Activated effector memory CD4-positive, alpha-beta T cell treated with anti-CD3 and anti-CD28 coated beads, Interleukin-2, amount 50 U/mL, for 16 hours (primary cell): ENCODE data around the gene TNFRSF1A.

ENCODE experiments used
- DNase-seq: peaks from one replicate; pipeline ENCODE4 v3.0.0-alpha.2; 2020

TNFRSF1A gene

GRCh38 chr12:6341417-6342139 lies at the start of gene TNFRSF1A:
TNFRSF1A (minus strand) TSS chr12:6342076; CDS start chr12:6341814, 262 bp downstream.
- DNase-seq = peak; percentile 79

DNA sequence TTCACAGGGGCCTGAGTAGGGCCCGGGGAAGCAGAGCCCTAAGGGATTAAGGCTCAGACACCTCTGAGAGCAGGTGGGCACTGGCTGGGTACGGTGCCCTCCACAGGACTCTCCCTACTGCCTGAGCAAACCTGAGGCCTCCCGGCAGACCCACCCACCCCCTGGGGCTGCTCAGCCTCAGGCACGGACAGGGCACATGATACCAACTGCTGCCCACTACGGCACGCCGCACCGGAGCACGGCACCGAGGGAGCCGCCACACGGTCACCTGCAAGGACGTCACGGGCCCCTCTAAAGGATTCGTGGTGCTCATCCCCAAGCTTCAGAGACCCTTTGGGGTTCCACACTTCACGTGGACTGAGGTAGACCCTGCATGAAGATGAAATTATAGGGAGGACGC lies 49.1 kb upstream of the TNFRSF1A start:
- DNase-seq = no peak

GRCh38 chr12:6390084-6390799 lies 48.4 kb upstream of the TNFRSF1A start:
- no peak for DNase-seq

GRCh38 chr12:6387541-6387940 lies 45.7 kb upstream of the TNFRSF1A start:
- DNase-seq = no peak

DNA sequence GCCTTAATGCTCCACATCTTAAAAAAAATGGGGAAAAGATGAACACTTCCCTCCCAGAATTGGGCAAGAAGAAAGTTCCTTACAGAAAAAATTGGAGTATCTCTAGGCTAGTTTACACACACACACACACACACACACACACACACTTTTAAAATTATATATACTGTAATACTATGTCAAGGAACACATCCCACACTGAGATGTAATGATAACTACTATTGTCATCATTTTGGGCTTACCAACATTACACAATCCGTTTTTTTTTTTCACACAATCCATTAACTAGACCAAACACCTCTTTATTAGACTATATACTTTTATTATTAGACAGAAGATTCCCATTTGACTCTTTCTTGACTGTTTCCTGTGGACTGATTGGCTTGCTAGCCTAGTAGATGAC lies 44.6 kb upstream of the TNFRSF1A start:
- no peak for DNase-seq

- no peak for DNase-seq
Measured at GRCh38 chr12:6386038-6386437, 44.2 kb upstream of the TNFRSF1A start.

GRCh38 chr12:6384499-6385436 lies 42.9 kb upstream of the TNFRSF1A start:
- no peak for DNase-seq

DNA sequence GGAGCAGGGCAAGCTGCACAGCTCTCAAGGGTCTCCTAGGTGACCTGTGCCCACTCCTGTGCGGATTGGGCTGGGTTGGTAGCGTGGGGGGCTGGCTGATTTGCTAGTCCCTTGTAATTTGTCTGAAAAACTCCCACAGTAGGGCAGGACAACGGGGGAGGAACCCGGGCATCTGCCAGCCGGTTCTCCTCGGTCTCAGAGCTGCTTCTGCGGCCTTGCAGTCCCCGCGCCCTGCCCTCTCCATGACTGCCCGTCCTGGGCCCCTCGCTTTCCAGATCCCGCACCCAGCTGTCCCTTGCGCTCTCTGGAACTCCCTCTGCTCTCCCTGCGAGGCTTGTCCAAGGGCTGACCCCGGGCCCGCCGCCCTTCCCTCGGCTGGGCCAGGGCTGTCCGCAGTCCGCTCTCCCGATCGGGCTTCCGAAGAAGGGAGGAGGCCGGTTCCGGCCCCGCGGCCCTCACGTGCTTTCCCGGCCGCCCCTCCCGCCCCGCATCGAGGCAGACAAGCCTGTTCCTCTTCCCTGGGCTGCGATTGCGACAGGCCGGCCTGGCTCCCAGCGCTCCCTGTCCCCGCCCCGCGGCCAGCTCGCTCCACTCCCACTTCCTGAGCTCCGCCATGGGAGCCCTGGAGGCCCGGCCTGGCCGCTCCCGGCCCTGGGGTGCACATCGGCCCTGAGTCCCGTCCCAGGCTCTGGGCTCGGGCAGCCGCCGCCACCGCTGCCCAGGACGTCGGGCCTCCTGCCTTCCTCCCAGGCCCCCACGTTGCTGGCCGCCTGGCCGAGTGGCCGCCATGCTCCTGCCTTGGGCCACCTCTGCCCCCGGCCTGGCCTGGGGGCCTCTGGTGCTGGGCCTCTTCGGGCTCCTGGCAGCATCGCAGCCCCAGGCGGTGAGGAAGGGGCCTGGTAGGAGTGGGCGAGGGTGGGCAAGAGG lies 42.0 kb upstream of the TNFRSF1A start, which contains the start of gene LTBR:
Gene LTBR (plus strand): TSS at position 591 of the 927 bp plus-strand sequence. CDS start 197 bp downstream, at position 788.
- no peak for DNase-seq

- DNase-seq = no peak
Measured at GRCh38 chr12:6382982-6383381, 41.1 kb upstream of the TNFRSF1A start.

DNA sequence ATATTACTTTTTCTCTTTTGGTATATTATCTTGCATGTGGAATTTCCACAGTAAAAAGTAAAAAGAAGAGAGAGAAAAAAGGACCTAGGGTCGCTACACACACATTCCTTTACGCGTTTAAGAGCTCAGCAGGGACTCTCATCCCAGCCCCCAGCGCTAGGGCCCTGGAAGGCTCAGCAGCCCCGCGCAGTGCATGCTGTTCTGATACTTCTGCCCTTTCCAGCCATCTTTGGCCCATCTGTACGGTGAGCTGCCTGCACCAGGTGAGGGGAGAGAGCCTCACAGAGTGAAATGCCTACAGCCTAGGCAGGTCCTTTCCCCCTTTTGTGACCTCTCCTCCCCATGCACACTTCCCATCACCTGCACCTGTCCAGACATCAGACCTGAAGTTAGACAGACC lies 40.5 kb upstream of the TNFRSF1A start:
- no peak for DNase-seq

DNA sequence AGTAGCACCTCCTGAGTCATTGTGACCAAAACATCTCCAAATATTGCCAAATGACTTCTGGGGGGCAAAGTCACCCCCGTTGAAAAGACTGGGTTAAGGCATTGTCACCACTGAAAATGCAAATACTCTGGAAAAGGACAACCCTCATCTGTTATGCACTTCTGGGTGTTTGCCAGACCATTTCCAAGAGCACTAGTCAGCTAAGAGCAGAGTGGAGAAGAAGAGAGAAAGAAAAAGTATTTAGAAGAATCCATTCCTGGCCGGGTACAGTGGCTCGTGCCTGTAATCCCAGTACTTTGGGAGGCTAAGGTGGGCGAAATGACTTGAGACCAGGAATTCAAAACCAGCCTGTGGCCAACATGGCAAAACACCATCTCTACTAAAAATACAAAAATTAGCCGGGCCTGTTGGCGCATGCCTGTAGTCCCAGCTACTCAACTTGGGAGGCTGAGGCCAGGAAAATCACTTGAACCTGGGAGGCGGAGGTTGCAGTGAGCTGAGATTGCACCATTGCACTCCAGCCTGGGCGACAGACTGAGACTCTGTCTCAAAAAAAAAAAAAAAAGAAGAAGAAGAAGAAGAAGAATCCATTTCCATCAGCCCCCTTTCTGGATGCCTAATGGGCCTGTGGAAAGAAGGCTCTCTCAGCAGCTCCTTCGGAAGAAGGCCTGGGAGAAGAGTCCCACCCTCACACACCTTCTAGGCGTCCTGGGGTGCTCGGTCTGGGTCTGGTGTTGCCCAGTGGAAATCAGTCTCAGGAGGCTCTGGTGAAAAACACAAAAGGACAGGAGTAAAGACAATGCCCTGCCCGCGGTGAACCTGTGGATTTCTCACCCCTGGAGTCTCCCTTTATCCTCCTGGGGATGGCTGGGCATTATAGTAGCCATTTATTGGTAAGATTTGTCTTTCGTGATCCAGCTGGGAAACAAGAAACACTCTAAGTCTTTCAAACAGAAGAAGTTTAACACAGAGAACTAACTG lies 38.6 kb upstream of the TNFRSF1A start:
- no peak for DNase-seq

- peak; percentile 13 for DNase-seq
Measured at GRCh38 chr12:6378709-6379472, 37.0 kb upstream of the TNFRSF1A start.

- peak; percentile 36 for DNase-seq
Measured at GRCh38 chr12:6377667-6377994, 35.8 kb upstream of the TNFRSF1A start.

- DNase-seq = peak; percentile 50
Measured at GRCh38 chr12:6376870-6377666, 35.2 kb upstream of the TNFRSF1A start.

DNA sequence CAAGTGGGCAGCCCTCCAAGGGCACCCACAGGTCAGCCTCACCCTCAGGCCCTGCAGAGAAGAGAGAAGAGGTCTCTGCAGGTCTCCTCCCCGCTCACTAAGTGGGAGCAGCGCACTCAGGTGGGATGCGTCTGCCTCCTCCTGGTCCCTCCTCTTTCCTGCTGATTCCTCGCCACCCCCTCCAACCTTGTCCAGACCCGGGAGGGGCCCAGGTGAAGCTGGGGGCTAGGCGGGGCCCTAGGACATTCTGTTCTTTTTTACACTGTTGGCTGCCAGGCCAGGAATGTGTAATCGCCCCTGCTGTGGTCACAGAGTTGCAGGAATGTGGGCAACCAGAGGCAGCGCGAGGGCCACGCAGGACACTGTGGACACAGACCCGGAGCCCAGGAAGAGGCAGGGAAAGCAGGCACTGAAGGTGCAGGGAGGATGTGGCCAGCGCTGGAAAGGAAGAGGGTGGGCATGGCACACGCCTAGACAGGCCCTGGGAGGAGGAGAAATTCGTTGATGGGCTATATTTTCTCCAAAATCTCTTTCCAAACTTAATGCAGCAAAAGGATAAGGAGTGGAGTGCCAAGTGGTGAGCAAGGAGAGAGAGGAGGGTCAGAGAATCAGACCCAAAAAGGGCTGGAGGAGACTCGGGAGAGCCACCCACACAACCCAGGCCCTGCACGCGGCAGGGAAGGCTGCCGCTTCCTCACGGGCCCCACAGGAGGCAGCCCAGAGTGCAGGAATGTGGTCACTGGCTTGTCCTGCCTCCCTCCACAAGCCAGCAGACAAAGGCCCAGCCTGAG lies 34.4 kb upstream of the TNFRSF1A start:
- DNase-seq = peak; percentile 59

DNA sequence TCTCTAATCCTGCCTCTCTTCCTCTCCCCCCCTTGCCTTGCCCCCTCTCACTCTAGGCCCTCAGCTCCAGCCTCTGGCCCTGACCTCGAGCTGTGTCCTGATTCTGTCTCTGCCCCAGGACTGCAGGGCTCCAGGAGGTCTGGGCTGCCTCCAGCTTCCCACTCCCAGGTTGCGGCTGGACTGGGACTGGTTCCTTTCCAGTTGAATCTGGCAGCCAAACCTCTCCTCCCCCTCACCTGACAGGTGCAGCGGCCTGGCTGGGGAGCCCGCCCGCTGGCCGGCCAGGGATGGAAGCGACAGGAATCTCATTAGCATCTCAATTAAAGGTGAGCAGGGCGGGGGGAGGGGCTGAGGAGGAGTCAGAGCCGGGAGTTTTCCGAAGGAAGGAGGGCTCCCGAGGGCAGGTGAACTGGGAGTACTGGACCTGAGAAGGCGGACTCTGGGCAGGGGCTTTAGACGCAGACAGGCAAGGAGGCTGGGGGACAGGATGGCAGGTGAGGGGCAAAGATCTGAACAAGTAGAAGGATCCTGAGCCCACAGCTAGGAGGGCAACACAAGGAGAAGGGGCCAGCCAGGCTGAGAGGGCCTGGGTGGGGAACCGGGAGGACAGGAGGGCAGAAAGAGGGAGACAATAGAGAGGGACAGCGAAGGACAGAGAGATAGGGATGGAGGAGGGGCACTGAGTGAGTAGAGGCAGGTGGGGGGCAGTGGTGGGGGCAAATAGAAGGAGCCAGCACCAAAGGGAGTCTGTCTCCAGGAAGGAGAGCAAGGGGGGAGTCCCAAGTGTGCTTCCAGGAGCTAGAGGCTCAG lies 33.6 kb upstream of the TNFRSF1A start, which contains the start of gene SCNN1A:
Gene SCNN1A (minus strand): TSS at position 295 of the 810 bp plus-strand sequence. CDS start 780 bp downstream, outside the sequence.
- peak; percentile 54 for DNase-seq

GRCh38 chr12:6374786-6375160 lies 32.9 kb upstream of the TNFRSF1A start:
- DNase-seq = peak; percentile 13
